Breast epithelium (tissue), 3 donors: ENCODE measurements around the gene PKHD1.

Experiments used
- CTCF ChIP-seq, 3 donors: fragments of 450-650 bp; IDR thresholded peaks; one replicate each; pipeline ENCODE4 v1.5.1; 2016 to 2017; ENCODE audit warnings: antibody characterized with exemption in 3 of 3, mild to moderate bottlenecking in 3 of 3, moderate library complexity in 3 of 3
- POLR2AphosphoS5 ChIP-seq, 3 donors: sonication (generic); formaldehyde crosslinking; IDR thresholded peaks; one replicate each; pipeline ENCODE4 v1.6.1; 2017; ENCODE audit warnings: antibody characterized with exemption in 3 of 3

DNA sequence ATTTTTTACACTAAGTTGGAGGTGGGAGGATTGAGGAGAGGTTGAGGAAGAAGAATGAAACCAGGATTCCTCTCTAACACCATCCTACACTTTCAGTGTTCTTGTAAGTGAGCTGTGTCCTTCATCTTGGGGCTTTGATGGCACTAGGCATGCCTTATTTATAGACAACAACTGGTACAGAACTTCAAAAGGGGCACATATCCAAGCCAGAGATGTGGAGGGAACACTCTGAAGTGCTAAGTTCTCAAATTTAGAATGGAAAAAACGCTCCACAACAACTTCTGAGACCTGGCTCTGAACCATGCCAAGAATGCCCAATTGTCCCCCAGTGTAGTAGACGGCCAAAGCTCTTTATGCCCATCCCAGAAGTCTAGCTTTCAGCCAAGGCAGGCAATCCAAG lies 16.2 kb upstream of the PKHD1 start:
- TF ChIP-seq CTCF (IDR thresholded peaks at IDR 0.05) (no peak), POLR2AphosphoS5 (IDR thresholded peaks at IDR 0.05) (no peak)
